Aortic smooth muscle cell (primary cell): ENCODE measurements around the gene DHX40. TPM values are rescaled to one million over a fixed set of nuclear protein-coding genes. Genes with fewer than 3 reads are reported as not detected.

Experiments used
- total RNA-seq: library from RNA; depleted of rRNA; stranded (reverse); fragments of >200 nt; gene quantifications from 2 replicates; pipeline ENCODE4 v1.2.3, GENCODE V29; 2014

DHX40 gene
- 55.1 and 62.3 TPM in 2 replicates for total RNA-seq

GRCh38 chr17:59565171-59565958 is at the start of gene DHX40:
DHX40 (plus strand) TSS chr17:59565610; CDS start chr17:59565672, 62 bp downstream.

GRCh38 chr17:59619298-59620063 is 54.1 kb downstream of the DHX40 start, which contains the start of gene CLTC:
CLTC (plus strand) TSS chr17:59619895; CDS start chr17:59620132, 237 bp downstream.

Other genes starting within 250 kb of the DHX40 start
- gene YPEL2, start 234.0 kb upstream of the DHX40 start, total RNA-seq: 10.6 and 16.9 TPM in 2 replicates
- 448 and 503 TPM in 2 replicates for gene CLTC, start 54.3 kb downstream of the DHX40 start, total RNA-seq
- 16.3 and 30.8 TPM in 2 replicates for gene PTRH2, start 141.8 kb downstream of the DHX40 start, total RNA-seq
- gene VMP1, start 142.0 kb downstream of the DHX40 start, total RNA-seq: 172 and 244 TPM in 2 replicates